ENCODE measurements around the gene SARS1.

SARS1 gene

GRCh38 chr1:109263597-109264378 lies 50.1 kb downstream of the SARS1 start:
- DNase-seq, result peak; percentile 88

GRCh38 chr1:109264379-109264755 lies 50.6 kb downstream of the SARS1 start:
- no peak for DNase-seq

- no peak for DNase-seq
These were observed 51.3 kb downstream of the SARS1 start for GRCh38 chr1:109265016-109265415.

GRCh38 chr1:109265741-109266330 lies 52.1 kb downstream of the SARS1 start:
- no peak for DNase-seq

GRCh38 chr1:109266965-109267364 lies 53.2 kb downstream of the SARS1 start:
- no peak for DNase-seq

- DNase-seq, result no peak
These were observed 54.1 kb downstream of the SARS1 start for GRCh38 chr1:109267743-109268300.

GRCh38 chr1:109268431-109269211 lies 54.9 kb downstream of the SARS1 start:
- DNase-seq, result no peak

- no peak for DNase-seq
These were observed 55.7 kb downstream of the SARS1 start for GRCh38 chr1:109269212-109269980.

- DNase-seq, result no peak
These were observed 56.4 kb downstream of the SARS1 start for GRCh38 chr1:109269981-109270622.

- no peak for DNase-seq
These were observed 57.1 kb downstream of the SARS1 start for GRCh38 chr1:109270623-109271317.

GRCh38 chr1:109271458-109271857 lies 57.7 kb downstream of the SARS1 start:
- DNase-seq, result no peak

GRCh38 chr1:109272021-109272799 lies 58.5 kb downstream of the SARS1 start:
- no peak for DNase-seq

- no peak for DNase-seq
These were observed 59.3 kb downstream of the SARS1 start for GRCh38 chr1:109272831-109273547.

GRCh38 chr1:109273570-109274288 lies 60.0 kb downstream of the SARS1 start:
- no peak for DNase-seq

- no peak for DNase-seq
These were observed 61.1 kb downstream of the SARS1 start for GRCh38 chr1:109274533-109275476.

- DNase-seq, result no peak
These were observed 62.1 kb downstream of the SARS1 start for GRCh38 chr1:109275706-109276345.

GRCh38 chr1:109277434-109278204 lies 63.9 kb downstream of the SARS1 start:
- DNase-seq, result peak; percentile 80

All from right forelimb (tissue), 1 donor.